GM20000 (cell line): ENCODE data around the gene APOBEC3H.

Experiments used
- DNase-seq: peaks from one replicate; pipeline ENCODE4 v3.0.0; 2012; ENCODE audit warnings: low spot score
- TF ChIP-seq, protein P1 (sequence below): IDR thresholded peaks from 2 replicates; pipeline ENCODE4 v1.5.1; 2012; ENCODE audit warnings: mild to moderate bottlenecking, control low read depth; ENCODE audit errors: extremely low read depth, missing control alignments

Gene APOBEC3H

DNA sequence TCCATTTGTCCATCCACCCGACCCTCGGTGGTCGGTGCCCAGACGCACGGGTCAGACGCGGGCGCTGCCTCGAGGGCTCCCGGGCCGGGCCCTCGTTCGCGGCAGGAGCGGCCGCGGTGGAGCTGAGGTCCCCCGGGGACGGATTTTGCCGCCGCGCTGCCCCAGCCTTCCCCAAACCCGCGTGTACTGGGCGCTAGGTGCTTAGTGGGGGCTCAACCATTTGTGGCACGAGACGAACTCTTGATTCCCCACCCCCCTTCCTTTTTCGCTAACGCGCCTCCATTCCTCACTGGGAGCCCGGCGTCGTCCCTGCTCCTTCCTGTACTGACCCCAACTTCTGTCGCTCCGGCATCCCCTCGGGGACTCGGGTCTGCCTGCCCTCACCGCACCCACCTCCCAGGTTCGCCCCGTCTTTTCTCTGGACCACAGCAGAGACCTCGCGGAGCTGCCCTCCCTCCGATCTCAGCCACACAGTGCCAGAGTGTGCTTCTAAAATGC, 56.2 kb downstream of the APOBEC3H start:
- TF ChIP-seq, protein P1, sequence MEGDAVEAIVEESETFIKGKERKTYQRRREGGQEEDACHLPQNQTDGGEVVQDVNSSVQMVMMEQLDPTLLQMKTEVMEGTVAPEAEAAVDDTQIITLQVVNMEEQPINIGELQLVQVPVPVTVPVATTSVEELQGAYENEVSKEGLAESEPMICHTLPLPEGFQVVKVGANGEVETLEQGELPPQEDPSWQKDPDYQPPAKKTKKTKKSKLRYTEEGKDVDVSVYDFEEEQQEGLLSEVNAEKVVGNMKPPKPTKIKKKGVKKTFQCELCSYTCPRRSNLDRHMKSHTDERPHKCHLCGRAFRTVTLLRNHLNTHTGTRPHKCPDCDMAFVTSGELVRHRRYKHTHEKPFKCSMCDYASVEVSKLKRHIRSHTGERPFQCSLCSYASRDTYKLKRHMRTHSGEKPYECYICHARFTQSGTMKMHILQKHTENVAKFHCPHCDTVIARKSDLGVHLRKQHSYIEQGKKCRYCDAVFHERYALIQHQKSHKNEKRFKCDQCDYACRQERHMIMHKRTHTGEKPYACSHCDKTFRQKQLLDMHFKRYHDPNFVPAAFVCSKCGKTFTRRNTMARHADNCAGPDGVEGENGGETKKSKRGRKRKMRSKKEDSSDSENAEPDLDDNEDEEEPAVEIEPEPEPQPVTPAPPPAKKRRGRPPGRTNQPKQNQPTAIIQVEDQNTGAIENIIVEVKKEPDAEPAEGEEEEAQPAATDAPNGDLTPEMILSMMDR: no peak
- no peak for DNase-seq
